K562 (cell line): ENCODE results near the gene C2. TPM values are rescaled to one million over a fixed set of nuclear protein-coding genes. Genes with fewer than 3 reads are reported as not detected.
A peak's percentile ranks its signal among the peaks of the same experiment; 100 is the strongest.

Experiments
- AFF4 ChIP-seq: sonication (generic); formaldehyde crosslinking; IDR thresholded peaks from 2 replicates; pipeline ENCODE4 v1.8.0; 2023; ENCODE audit warnings: mild to moderate bottlenecking, missing genetic modification reagents
- ARID2 ChIP-seq: fragments of 450-650 bp; IDR thresholded peaks from 2 replicates; pipeline ENCODE4 v1.6.1; 2017; ENCODE audit warnings: antibody characterized with exemption, mild to moderate bottlenecking
- BDP1 ChIP-seq: IDR thresholded peaks from 3 replicates; pipeline ENCODE4 v1.6.1; 2011; ENCODE audit not compliant: insufficient read length, insufficient read depth
- BRF2 ChIP-seq: IDR thresholded peaks from 3 replicates; pipeline ENCODE4 v1.6.1; 2011; ENCODE audit warnings: borderline replicate concordance, mild to moderate bottlenecking; ENCODE audit not compliant: insufficient read length, insufficient read depth
- CCNT2 ChIP-seq: IDR thresholded peaks from 2 replicates; pipeline ENCODE4 v1.6.1; 2011; ENCODE audit warnings: borderline replicate concordance, low read depth, mild to moderate bottlenecking, moderate library complexity, mixed read lengths, low read length; ENCODE audit not compliant: insufficient read length; ENCODE audit errors: extremely low read depth
- CXXC5 ChIP-seq: fragments of 250-450 bp; sonication (Bioruptor Pico); IDR thresholded peaks from 2 replicates; pipeline ENCODE4 v1.8.0; 2022; ENCODE audit warnings: inconsistent platforms, mild to moderate bottlenecking, moderate library complexity
- EHMT2 ChIP-seq: fragments of 450-650 bp; IDR thresholded peaks from 2 replicates; pipeline ENCODE4 v1.6.1; 2018; ENCODE audit warnings: antibody characterized with exemption
- HINFP ChIP-seq: fragments of 450-650 bp; conservative IDR thresholded peaks from 2 replicates; pipeline ENCODE4 v1.6.1; 2016; ENCODE audit warnings: missing genetic modification characterization, low read depth, mild to moderate bottlenecking, control low read depth, missing compliant biosample characterization
- HNRNPH1 ChIP-seq: fragments of 200-400 bp; formaldehyde crosslinking; optimal IDR thresholded peaks from 2 replicates; pipeline ENCODE3; 2017; ENCODE audit warnings: low read depth, mild to moderate bottlenecking, low read length, moderate library complexity
- ID3 ChIP-seq, 2 experiments: fragments of 250-450 bp in 1 of 2; fragments of 450-650 bp in 1 of 2; sonication (Bioruptor Pico) in 1 of 2; IDR thresholded peaks; 2 replicates each; pipeline versions ENCODE4 v1.6.1 to v1.8.0; 2016 to 2021; ENCODE audit warnings: mild to moderate bottlenecking in 2 of 2, moderate library complexity in 2 of 2, missing compliant biosample characterization in 1 of 2, missing genetic modification characterization in 1 of 2
- KDM1A ChIP-seq, 2 experiments: fragments of 450-650 bp; IDR thresholded peaks; 2 replicates each; pipeline ENCODE4 v1.6.1; 2016; ENCODE audit warnings: mild to moderate bottlenecking in 2 of 2
- KDM5B ChIP-seq: fragments of 200-600 bp; sonication (generic); IDR thresholded peaks from 2 replicates; pipeline ENCODE4 v1.6.1; 2012; ENCODE audit warnings: low read depth, mild to moderate bottlenecking, moderate library complexity, low read length, control low read depth, inconsistent platforms; ENCODE audit not compliant: insufficient replicate concordance
- POLR2G ChIP-seq: fragments of 200-400 bp; formaldehyde crosslinking; IDR thresholded peaks from 2 replicates; pipeline ENCODE4 v1.6.1; 2017; ENCODE audit warnings: low read depth, mild to moderate bottlenecking, antibody characterized with exemption, low read length, moderate library complexity
- PURB ChIP-seq: sonication (generic); formaldehyde crosslinking; IDR thresholded peaks from 2 replicates; pipeline ENCODE4 v1.9.0; 2021; ENCODE audit warnings: low read depth, mild to moderate bottlenecking, missing genetic modification reagents
- RCOR1 ChIP-seq, 2 experiments: IDR thresholded peaks; 2 replicates each; pipeline ENCODE4 v1.6.1; 2012; ENCODE audit warnings: low read depth in 2 of 2, low read length in 2 of 2, borderline replicate concordance in 1 of 2, improper control_type of control experiment in 1 of 2
- SMC3 ChIP-seq: conservative IDR thresholded peaks from 2 replicates; pipeline ENCODE4 v1.6.1; 2011; ENCODE audit warnings: low read depth, low read length, improper control_type of control experiment; ENCODE audit not compliant: insufficient read depth
- SPI1 ChIP-seq: IDR thresholded peaks from 2 replicates; pipeline ENCODE4 v1.6.1; 2011; ENCODE audit warnings: low read depth, low read length, control low read depth, borderline replicate concordance
- TBP ChIP-seq: optimal IDR thresholded peaks from 2 replicates; pipeline ENCODE3; 2011; ENCODE audit warnings: low read depth, low read length, improper control_type of control experiment
- TOE1 ChIP-seq, 2 experiments: fragments of 450-650 bp in 1 of 2; sonication (generic) in 1 of 2; formaldehyde crosslinking in 1 of 2; IDR thresholded peaks; 2 replicates each; pipeline versions ENCODE4 v1.7.1 to v1.8.0; 2016 to 2022; ENCODE audit warnings: borderline replicate concordance in 2 of 2, mild to moderate bottlenecking in 2 of 2, antibody characterized with exemption in 1 of 2, inconsistent platforms in 1 of 2, low read depth in 1 of 2, missing genetic modification reagents in 1 of 2, moderate library complexity in 1 of 2
- ZBTB17 ChIP-seq: fragments of 450-650 bp; formaldehyde crosslinking; IDR thresholded peaks from 2 replicates; pipeline ENCODE4 v1.4.0; 2020; ENCODE audit warnings: mild to moderate bottlenecking
- polyA plus RNA-seq, 8 experiments: library from polyadenylated mRNA; depleted of rRNA in 4 of 8; stranded (reverse) in 5 of 8; unstranded in 3 of 8; fragments of >200 nt; fragmentation: Nextera tagmentation in 2 of 8; fragmentation: Illumina TruSeq in 1 of 8; extraction: Ambion mirVana in 2 of 8; extraction: Trizol in 1 of 8; gene quantifications; 2 replicates each; pipeline versions ENCODE4 v1.2.1 to v1.2.3, GENCODE V29; 2011 to 2014; ENCODE audit warnings: inconsistent platforms in 1 of 8, missing spikeins in 1 of 8
- total RNA-seq, 7 experiments: library from RNA; depleted of rRNA in 6 of 7; stranded (reverse); fragments of >200 nt in 6 of 7; fragmentation: Illumina TruSeq in 2 of 7; extraction: Trizol in 2 of 7; gene quantifications; 2 replicates each; pipeline versions ENCODE4 v1.2.1 to v1.2.3, GENCODE V29; 2011 to 2021; ENCODE audit warnings: low replicate concordance in 1 of 7

Gene C2
- total and polyA plus RNA-seq, 9 of the 15 experiments (the other 6 are each of a cell fraction or from before 2014, with no cell fraction given) = 0.05 to 1.1 (median 0.39) TPM; not detected in 1

GRCh38 chr6:31901415-31901952, 26.0 kb upstream of the C2 start (continued):
- TF ChIP-seq BRF2 = no peak
- TF ChIP-seq ZBTB17 (CRISPR knock-in tag) = no peak
- no peak for TF ChIP-seq ARID2
- no peak for TF ChIP-seq EHMT2
- no peak for TF ChIP-seq ID3 (CRISPR knock-in tag; IDR thresholded peaks at IDR 0.05)
- TF ChIP-seq ID3 (tag; IDR thresholded peaks at IDR 0.05) = 0 out of 2 replicates have a peak, but pooled peaks have one; percentile 6
- TF ChIP-seq HINFP (tag) = no peak
- no peak for TF ChIP-seq CXXC5 (CRISPR knock-in tag)
- TF ChIP-seq PURB (CRISPR knock-in tag) = no peak
- no peak for TF ChIP-seq CCNT2
- peak; percentile 64 for TF ChIP-seq POLR2G
- no peak for TF ChIP-seq SPI1
- TF ChIP-seq RCOR1 (IDR thresholded peaks at IDR 0.05; ENCODE audit: borderline replicate concordance in 1 of 2, low read depth in 2 of 2, low read length in 2 of 2) = no peak; a peak in 1 of 4 replicates
- no peak for TF ChIP-seq HNRNPH1
- TF ChIP-seq SMC3 = no peak
- TF ChIP-seq AFF4 = 0 out of 2 replicates have a peak, but pooled peaks have one; percentile 12
- no peak for TF ChIP-seq KDM1A (IDR thresholded peaks at IDR 0.05)
- no peak for TF ChIP-seq TOE1 (IDR thresholded peaks at IDR 0.05; ENCODE audit: borderline replicate concordance)
- no peak for TF ChIP-seq TOE1 (CRISPR knock-in tag; IDR thresholded peaks at IDR 0.05; ENCODE audit: borderline replicate concordance, low read depth)
- no peak for TF ChIP-seq BDP1
- no peak for TF ChIP-seq KDM5B
- no peak for TF ChIP-seq TBP
